ENCODE measurements around the gene FOSB.

DNA sequence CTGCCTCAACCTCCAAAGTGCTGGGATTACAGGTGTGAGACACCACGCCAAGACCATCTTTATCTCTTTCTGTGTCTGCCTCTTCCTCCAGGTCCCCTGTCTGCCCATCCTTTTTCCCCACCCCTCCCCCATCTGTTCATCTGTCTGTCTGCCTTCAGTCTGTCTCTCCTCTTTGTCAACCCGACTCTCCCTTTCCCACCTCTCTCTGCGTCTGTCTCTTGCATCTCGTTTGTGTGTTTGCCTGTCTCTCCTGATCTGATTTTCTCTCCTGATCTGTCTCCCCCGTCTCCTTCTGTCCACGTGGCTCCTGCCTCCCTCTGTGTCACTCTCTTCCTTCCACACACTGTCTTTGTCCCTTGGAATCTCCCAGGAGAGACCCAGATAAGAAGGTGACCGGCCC is 49.4 kb downstream of the FOSB start:
- TF ChIP-seq TAF1 (IDR thresholded peaks at IDR 0.05; ENCODE audit: low read depth) (no peak), FOXM1 (IDR thresholded peaks at IDR 0.05; ENCODE audit: borderline replicate concordance, low read depth) (no peak), RAD21 (IDR thresholded peaks at IDR 0.05; ENCODE audit: low read depth) (no peak), TCF12 (IDR thresholded peaks at IDR 0.05; ENCODE audit: low read depth) (no peak), YY1 (IDR thresholded peaks at IDR 0.05; ENCODE audit: low read depth) (no peak), EP300 (IDR thresholded peaks at IDR 0.05; ENCODE audit: borderline replicate concordance) (no peak), TEAD4 (IDR thresholded peaks at IDR 0.05) (no peak), CREB1 (IDR thresholded peaks at IDR 0.05; ENCODE audit: low read depth) (no peak), CEBPB (IDR thresholded peaks at IDR 0.05) (no peak), ZBTB7A (IDR thresholded peaks at IDR 0.05; ENCODE audit: low read depth) (no peak), EGR1 (IDR thresholded peaks at IDR 0.05) (no peak)
- TF ChIP-seq, protein P1, sequence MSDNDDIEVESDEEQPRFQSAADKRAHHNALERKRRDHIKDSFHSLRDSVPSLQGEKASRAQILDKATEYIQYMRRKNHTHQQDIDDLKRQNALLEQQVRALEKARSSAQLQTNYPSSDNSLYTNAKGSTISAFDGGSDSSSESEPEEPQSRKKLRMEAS (IDR thresholded peaks at IDR 0.05) = no peak
- TF ChIP-seq, protein P2, sequence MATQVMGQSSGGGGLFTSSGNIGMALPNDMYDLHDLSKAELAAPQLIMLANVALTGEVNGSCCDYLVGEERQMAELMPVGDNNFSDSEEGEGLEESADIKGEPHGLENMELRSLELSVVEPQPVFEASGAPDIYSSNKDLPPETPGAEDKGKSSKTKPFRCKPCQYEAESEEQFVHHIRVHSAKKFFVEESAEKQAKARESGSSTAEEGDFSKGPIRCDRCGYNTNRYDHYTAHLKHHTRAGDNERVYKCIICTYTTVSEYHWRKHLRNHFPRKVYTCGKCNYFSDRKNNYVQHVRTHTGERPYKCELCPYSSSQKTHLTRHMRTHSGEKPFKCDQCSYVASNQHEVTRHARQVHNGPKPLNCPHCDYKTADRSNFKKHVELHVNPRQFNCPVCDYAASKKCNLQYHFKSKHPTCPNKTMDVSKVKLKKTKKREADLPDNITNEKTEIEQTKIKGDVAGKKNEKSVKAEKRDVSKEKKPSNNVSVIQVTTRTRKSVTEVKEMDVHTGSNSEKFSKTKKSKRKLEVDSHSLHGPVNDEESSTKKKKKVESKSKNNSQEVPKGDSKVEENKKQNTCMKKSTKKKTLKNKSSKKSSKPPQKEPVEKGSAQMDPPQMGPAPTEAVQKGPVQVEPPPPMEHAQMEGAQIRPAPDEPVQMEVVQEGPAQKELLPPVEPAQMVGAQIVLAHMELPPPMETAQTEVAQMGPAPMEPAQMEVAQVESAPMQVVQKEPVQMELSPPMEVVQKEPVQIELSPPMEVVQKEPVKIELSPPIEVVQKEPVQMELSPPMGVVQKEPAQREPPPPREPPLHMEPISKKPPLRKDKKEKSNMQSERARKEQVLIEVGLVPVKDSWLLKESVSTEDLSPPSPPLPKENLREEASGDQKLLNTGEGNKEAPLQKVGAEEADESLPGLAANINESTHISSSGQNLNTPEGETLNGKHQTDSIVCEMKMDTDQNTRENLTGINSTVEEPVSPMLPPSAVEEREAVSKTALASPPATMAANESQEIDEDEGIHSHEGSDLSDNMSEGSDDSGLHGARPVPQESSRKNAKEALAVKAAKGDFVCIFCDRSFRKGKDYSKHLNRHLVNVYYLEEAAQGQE (IDR thresholded peaks at IDR 0.05; ENCODE audit: low read depth) = no peak
- TF ChIP-seq, protein P3, sequence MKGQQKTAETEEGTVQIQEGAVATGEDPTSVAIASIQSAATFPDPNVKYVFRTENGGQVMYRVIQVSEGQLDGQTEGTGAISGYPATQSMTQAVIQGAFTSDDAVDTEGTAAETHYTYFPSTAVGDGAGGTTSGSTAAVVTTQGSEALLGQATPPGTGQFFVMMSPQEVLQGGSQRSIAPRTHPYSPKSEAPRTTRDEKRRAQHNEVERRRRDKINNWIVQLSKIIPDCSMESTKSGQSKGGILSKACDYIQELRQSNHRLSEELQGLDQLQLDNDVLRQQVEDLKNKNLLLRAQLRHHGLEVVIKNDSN (IDR thresholded peaks at IDR 0.05) = no peak
